ENCODE results near the gene STPG3.

DNA sequence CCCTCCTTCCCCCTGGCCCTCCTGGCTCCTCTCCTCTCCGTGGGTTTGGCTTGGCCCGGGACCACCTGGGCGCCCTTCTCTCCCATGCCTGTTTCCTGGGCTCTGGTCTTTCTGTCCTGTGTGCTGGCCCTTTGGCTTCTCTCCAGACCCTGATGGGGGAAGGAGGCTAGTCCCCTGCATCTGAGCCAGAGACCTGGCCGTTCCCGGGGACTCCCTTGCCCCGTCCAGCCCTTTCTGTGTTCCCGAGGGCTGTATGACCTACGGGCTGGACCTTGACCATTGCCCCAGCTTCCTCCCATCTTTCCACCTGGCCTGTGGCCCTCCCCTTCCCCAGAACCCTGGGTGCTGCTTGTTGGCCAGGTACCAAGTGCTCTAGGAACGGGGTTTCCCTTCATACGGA is 12.4 kb downstream of the STPG3 start:
- TF ChIP-seq POLR2A (IDR thresholded peaks at IDR 0.05; ENCODE audit: extremely low read depth, insufficient read length) (no peak), MYC (IDR thresholded peaks at IDR 0.05; ENCODE audit: low read depth, low read length) (no peak)
- TF ChIP-seq, protein P1, sequence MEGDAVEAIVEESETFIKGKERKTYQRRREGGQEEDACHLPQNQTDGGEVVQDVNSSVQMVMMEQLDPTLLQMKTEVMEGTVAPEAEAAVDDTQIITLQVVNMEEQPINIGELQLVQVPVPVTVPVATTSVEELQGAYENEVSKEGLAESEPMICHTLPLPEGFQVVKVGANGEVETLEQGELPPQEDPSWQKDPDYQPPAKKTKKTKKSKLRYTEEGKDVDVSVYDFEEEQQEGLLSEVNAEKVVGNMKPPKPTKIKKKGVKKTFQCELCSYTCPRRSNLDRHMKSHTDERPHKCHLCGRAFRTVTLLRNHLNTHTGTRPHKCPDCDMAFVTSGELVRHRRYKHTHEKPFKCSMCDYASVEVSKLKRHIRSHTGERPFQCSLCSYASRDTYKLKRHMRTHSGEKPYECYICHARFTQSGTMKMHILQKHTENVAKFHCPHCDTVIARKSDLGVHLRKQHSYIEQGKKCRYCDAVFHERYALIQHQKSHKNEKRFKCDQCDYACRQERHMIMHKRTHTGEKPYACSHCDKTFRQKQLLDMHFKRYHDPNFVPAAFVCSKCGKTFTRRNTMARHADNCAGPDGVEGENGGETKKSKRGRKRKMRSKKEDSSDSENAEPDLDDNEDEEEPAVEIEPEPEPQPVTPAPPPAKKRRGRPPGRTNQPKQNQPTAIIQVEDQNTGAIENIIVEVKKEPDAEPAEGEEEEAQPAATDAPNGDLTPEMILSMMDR (IDR thresholded peaks at IDR 0.05; ENCODE audit: low read depth, low read length) = no peak
- TF ChIP-seq, protein P2, sequence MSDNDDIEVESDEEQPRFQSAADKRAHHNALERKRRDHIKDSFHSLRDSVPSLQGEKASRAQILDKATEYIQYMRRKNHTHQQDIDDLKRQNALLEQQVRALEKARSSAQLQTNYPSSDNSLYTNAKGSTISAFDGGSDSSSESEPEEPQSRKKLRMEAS (IDR thresholded peaks at IDR 0.05; ENCODE audit: low read depth, low read length) = no peak

Measured in NB4 (cell line).